Measurements from ENCODE around the gene MRPL4. TPM values are rescaled to one million over a fixed set of nuclear protein-coding genes. Genes with fewer than 3 reads are reported as not detected.
A peak's percentile ranks its signal among the peaks of the same experiment; 100 is the strongest.
"Not testable (repeated sequence)": the region's sequence is repeated elsewhere in the genome, so short reads cannot be mapped to it uniquely, and the experiment has no call there.

The MRPL4 gene
- total RNA-seq, 4 donors from 2014 or later: 18.2 to 56.9 (median 31.1) TPM

- Histone ChIP-seq H3K27ac (no peak overlapping the region), H3K4me1 (no peaks in the 10 kb centered on the region), H3K4me3 (no peak overlapping the region), H3K36me3 (no peaks in the 10 kb centered on the region), H3K27me3 (no peaks in the 10 kb centered on the region), H3K9me3 (no peaks in the 10 kb centered on the region)
- TF ChIP-seq, protein P1, sequence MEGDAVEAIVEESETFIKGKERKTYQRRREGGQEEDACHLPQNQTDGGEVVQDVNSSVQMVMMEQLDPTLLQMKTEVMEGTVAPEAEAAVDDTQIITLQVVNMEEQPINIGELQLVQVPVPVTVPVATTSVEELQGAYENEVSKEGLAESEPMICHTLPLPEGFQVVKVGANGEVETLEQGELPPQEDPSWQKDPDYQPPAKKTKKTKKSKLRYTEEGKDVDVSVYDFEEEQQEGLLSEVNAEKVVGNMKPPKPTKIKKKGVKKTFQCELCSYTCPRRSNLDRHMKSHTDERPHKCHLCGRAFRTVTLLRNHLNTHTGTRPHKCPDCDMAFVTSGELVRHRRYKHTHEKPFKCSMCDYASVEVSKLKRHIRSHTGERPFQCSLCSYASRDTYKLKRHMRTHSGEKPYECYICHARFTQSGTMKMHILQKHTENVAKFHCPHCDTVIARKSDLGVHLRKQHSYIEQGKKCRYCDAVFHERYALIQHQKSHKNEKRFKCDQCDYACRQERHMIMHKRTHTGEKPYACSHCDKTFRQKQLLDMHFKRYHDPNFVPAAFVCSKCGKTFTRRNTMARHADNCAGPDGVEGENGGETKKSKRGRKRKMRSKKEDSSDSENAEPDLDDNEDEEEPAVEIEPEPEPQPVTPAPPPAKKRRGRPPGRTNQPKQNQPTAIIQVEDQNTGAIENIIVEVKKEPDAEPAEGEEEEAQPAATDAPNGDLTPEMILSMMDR (IDR thresholded peaks at IDR 0.05): no peak
- no peak for TF ChIP-seq POLR2A (IDR thresholded peaks at IDR 0.05)
- DNase-seq: no peak
- intact Hi-C loops (cut with DNase I; ENCODE audit: low total_unique reads): no loop called here
Observed at GRCh38 chr19:10235003-10235402, 17.0 kb upstream of the MRPL4 start.

DNA sequence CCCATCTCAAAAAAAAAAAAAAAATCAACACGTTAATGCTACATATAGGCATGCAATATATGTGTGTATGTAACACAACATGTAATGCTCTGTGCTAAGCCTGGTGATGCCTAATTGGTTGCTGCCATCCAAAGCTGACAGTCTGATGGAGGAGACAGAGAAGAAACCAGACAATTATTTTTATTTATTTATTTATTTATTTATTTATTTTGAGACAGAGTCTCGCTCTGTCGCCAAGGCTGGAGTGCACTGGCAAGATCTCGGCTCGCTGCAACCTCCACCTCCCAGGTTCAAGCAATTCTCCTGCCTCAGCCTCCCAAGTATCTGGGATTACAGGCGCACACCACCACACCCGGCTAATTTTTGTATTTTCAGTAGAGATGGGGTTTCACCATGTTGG, 16.6 kb upstream of the MRPL4 start:
- DNase-seq; H3K36me3 ChIP-seq; H3K4me3 ChIP-seq; intact Hi-C loops (cut with DNase I; ENCODE audit: low total_unique reads); H3K9me3 ChIP-seq; H3K27me3 ChIP-seq; H3K4me1 ChIP-seq: not testable (repeated sequence)
- H3K27ac ChIP-seq: peak overlapping the region; percentile 60 to 73

GRCh38 chr19:10237702-10238101, 14.3 kb upstream of the MRPL4 start:
- no peaks in the 10 kb centered on the region for H3K27me3 ChIP-seq
- no peak for TF ChIP-seq POLR2A (IDR thresholded peaks at IDR 0.05)
- TF ChIP-seq, protein P1 (IDR thresholded peaks at IDR 0.05): no peak
- no peaks in the 10 kb centered on the region for H3K4me1 ChIP-seq
- intact Hi-C loops (cut with DNase I; ENCODE audit: low total_unique reads): no loop called here
- peak overlapping the region in 1 of 2 donors; percentile 73 for H3K27ac ChIP-seq
- no peaks in the 10 kb centered on the region for H3K36me3 ChIP-seq
- DNase-seq: no peak
- H3K9me3 ChIP-seq: no peaks in the 10 kb centered on the region
- no peak overlapping the region for H3K4me3 ChIP-seq

DNA sequence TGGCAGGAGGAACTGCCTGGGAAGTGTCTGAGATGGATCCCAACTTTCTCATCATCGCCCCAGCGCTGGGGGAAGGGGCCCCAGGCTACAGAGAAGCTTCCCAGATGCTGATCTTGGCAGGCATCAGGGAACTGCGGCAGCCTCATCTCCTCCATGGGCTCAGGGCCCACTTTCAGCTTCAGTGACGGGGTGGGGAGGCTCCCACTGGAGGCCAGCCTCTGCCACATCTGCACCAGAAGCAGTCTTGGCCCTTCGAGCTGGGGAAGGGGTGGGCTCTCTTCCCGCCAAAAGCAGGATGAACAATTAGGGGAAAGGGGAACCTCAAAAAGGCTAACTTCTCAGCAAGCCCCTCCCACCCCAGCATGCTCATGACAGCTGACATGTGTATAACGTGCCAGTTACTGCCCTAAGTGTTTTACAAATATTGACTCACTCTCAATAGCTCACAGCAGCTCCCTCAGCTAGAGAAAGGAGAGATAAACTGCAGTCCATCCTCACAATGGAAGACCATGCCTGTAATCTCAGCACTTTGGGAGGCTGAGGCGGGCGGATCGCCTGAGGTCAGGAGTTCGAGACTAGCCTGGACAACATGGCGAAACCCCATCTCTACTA, 13.7 kb upstream of the MRPL4 start:
- H3K4me3 ChIP-seq: no peak overlapping the region
- intact Hi-C loops (cut with DNase I; ENCODE audit: low total_unique reads): no loop called here
- H3K4me1 ChIP-seq: no peaks in the 10 kb centered on the region
- H3K27ac ChIP-seq: peak overlapping the region in 1 of 2 donors; percentile 73
- no peaks in the 10 kb centered on the region for H3K27me3 ChIP-seq
- TF ChIP-seq, protein P1 (IDR thresholded peaks at IDR 0.05): no peak
- no peak for TF ChIP-seq POLR2A (IDR thresholded peaks at IDR 0.05)
- H3K36me3 ChIP-seq: no peaks in the 10 kb centered on the region
- no peaks in the 10 kb centered on the region for H3K9me3 ChIP-seq
- DNase-seq: peak; percentile 58 to 85

GRCh38 chr19:10241826-10242449, 10.1 kb upstream of the MRPL4 start:
- H3K9me3 ChIP-seq; intact Hi-C loops (cut with DNase I; ENCODE audit: low total_unique reads); H3K27me3 ChIP-seq; H3K4me3 ChIP-seq; H3K27ac ChIP-seq; H3K36me3 ChIP-seq; DNase-seq; H3K4me1 ChIP-seq: not testable (repeated sequence)

DNA sequence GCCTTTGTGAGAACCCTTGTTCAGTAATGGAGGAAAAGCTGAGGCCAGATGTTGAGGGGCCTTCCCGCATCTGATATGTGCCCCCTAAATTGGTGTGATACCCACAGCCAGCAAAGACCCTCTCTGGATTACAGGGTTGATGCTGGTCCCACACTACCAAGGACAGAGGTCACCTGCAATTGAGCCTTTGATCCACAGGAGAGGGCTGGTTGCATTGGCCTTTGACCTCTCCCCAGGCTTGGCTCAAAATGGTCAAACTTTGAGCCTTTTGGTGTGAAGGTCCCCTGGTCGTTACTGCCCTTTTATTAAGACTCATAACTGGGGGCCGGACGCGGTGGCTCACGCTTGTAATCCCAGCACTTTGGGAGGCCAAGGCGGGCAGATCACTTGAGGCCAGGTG, 8.4 kb upstream of the MRPL4 start:
- Histone ChIP-seq H3K36me3 (no peaks in the 10 kb centered on the region), H3K9me3 (no peaks in the 10 kb centered on the region), H3K27me3 (no peaks in the 10 kb centered on the region), H3K4me1 (no peaks in the 10 kb centered on the region), H3K4me3 (no peak overlapping the region), H3K27ac (no peak overlapping the region)
- TF ChIP-seq POLR2A (IDR thresholded peaks at IDR 0.05): no peak
- TF ChIP-seq, protein P1 (IDR thresholded peaks at IDR 0.05): no peak
- no peak for DNase-seq
- intact Hi-C loops (cut with DNase I; ENCODE audit: low total_unique reads): no loop called here

Measured in uterus (tissue), 4 donors.